ENCODE data around the gene DENND5A.

Gene DENND5A

DNA sequence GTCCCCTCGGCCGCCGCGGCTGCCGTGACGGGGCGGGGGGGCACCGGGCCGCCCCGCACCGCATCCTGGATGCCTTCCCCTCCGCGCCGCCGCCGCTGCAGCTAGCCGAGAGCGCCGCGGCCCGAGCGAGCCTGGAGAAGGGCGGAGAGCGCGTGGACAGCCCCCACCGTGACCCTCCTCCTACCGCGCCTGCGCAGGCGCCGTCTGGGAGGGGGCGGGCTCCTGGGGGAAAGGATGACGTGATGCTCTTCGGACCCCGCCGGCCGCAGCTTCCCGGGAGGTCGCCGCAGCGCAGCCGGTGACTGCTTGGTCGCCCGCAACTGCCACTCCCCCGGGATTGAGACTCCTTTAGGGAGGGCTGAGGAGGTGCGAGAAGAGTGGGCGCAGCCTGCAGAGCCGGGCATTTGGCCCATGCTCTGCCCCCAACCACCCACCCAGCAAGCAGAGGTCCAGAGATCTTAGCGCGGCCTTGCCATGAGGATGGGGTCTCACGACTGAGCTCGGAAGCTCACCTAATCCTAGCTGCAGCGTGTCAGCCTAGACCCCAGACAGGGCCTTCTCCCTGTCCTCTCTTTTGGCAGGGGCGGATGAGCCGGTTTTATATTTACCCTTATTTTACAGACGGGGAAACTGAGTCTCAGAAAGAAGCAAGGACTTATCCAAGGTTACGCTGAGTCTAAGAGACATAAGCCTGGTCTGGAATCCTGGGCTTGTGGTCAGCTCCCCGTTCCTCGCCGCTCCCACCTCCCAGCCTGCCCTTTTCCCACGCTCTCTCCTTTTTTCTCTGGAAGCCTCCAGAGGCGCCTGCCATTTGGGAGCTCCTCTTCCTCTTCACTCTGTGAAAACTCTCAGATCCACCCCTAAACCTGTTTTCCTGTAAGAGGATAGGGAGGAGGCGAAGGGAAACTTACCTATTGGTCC, at the start of gene DENND5A:
TSS of gene DENND5A (minus strand) at position 140 of the 921 bp plus-strand sequence. CDS start 281 bp downstream, outside the sequence.
- peak; percentile 43 to 48 for DNase-seq (ENCODE audit: low read depth in 2 of 2)

DNA sequence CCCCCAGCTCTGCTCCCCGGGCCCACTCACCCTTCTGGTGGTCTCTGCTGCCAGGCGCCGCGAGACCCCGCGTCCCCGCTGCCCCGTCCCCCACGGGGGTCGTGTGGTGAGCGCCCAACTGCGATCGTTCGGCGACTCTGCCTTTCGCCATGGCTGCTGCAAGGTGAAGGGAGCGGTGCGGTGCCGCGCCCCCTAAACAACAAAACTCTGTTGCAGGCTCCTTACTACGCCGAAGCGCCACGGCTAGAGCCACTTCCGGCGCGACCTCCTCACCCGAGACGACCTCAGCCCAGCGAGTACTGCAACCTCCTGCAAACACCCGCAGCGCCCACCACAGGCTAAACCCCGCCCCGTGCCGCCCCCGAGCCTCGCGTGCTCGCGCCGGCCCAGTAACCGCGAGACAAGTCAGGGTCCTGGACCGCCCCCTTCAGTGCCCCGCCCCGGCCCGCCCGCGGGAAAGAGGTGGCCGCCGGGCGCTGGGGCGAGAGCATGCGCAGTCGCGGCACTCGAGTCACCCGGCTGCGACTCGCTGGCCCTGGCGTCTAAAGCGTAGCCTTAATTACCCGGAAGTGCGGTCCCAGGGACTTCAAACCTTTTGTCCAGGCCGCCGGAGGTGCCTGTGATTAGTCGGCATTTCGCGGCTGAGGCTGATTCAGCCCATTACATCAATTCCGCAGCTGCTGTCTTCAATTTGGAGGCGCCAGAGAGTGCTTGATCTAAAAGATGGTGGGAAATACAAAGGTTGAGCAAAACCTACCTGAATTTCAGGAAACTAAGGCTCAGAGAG, 49.3 kb upstream of the DENND5A start, which contains the start of gene TMEM41B:
TSS of gene TMEM41B (minus strand) at position 303 of the 787 bp plus-strand sequence. CDS start at position 151, 152 bp downstream.
- DNase-seq (ENCODE audit: low read depth in 2 of 2) = peak; percentile 99 to 100

DNA sequence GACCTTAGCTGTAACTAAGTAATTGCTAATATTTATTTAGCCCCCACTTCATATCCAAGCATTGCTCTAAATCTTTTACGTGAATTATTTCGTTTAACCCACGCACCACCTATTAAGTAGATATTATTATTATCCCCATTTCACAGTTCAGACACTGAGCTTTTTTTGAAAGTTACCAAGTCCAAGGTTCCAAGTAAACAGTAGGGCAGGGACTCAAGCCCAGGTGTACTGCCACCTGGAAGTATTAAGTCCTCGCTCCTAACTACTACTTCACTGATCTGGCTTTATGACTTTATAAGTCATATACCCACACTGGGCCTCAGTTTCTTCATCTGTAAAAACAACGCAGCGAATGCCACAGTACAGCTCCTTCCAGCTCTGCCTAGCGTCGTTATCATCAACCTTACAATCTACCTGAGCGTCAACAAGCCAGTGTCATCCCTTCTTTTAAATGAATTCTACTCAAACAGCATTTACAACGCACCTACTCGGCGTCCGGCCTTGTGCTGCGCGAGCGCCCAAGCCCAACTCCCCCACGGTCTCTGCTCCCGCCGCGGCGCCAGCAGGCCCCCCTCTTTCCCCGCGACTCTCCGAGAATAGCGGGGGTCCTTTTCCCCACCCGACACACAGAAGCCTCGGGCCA, 48.6 kb upstream of the DENND5A start:
- DNase-seq (ENCODE audit: low read depth in 2 of 2) = peak in 1 of 2 donors; percentile 2

DNA sequence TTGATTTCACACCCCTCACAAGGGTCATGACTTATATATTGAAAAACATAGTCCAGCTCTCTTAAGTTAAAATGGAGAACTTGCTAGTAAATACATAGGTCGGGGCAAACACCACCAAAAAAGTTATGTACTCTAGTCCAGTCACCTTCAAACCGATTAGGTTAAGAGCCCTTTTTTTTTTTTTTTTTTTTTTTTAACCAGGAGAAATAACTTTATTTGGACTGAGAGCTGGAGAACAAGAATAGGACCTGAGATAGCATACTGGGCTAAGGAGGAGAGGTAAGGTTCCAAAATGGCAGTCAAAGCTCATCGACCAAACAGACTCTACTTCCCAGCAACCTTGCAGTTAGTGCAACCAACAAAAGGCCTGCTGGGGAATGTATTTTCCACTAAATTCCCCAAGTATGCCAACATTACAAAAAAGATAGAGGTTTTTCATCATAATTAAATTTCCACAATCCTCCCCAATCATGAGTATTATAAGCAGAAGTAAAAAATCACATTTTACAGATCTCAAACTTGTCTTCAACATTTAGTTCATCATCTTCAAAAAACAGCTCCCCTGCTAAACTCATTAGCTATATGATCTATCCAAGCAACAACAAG, 45.4 kb upstream of the DENND5A start:
- DNase-seq (ENCODE audit: low read depth in 2 of 2) = no peak

DNA sequence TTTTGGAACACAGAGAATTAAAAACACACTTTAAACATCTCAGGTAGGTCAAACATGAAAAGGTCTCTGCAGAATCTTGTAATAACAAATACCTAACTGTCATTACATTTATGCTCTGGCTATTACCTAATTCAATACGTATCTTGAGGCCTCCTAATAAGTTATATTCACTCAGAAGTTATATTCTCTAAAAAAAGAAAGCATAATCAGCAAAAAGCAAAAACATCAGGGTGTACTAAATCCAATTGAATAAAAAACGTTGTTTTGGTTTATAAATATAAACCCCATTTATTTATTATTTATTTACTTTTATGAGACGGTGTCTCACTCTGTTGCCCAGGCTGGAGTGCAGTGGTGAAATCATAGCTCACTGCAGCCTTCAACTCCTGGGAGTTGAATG, 39.0 kb upstream of the DENND5A start:
- DNase-seq (ENCODE audit: low read depth in 2 of 2) = no peak

DNA sequence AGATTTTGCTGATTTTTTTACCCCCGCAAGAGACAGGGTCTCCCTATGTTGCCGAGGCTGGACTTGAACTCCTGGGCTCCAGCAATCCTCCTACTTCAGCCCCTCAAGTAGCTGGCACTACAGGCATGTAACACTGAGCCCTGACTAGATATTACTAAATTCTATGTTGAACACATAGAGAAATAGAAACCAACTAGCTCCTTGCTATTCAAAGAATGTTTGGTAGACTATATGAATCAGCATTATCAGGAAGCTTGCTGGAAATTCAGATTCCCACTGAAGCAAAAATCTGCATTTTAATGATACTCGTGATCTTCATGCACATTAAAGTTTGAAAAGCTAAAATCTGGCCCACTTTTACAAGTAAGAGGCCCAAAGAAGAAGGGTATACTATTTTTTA, 37.3 kb upstream of the DENND5A start:
- DNase-seq (ENCODE audit: low read depth in 2 of 2) = no peak

DNA sequence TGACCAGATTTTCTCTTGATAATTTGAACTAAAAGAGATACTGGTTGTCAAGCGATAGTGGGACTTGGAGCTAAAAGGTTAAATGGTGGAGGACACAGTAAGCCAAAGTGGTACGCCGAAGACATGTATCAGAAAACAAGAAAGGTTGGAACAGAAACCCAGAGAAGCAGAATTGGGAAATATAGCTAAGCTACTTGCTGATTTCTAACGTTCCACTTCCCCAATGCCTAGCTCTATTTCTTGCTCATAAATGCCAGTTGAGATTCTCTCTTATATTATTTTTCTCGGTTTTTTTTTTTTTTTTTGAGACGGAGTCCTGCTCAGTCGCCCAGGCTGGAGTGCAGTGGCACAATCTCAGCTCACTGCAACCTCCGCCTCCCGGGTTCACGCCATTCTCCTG, 36.6 kb upstream of the DENND5A start:
- DNase-seq (ENCODE audit: low read depth in 2 of 2) = no peak

DNA sequence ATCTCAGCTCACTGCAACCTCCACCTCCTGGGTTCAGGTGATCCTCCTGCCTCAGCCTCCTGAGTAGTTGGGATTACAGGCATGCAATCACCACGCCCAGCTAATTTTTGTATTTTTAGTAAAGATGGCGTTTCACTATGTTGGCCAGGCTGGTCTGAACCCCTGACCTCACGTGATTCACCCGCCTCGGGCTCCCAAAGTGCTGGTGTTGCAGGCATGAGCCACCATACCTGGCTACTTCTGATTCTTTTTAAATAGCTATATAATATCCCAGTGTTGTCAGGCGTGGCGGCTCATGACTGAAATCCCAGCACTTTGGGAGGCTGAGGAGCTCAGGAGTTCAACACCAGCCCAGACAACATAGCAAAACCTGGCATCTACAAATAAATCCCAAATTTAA, 28.5 kb upstream of the DENND5A start:
- DNase-seq (ENCODE audit: low read depth in 2 of 2) = no peak

DNA sequence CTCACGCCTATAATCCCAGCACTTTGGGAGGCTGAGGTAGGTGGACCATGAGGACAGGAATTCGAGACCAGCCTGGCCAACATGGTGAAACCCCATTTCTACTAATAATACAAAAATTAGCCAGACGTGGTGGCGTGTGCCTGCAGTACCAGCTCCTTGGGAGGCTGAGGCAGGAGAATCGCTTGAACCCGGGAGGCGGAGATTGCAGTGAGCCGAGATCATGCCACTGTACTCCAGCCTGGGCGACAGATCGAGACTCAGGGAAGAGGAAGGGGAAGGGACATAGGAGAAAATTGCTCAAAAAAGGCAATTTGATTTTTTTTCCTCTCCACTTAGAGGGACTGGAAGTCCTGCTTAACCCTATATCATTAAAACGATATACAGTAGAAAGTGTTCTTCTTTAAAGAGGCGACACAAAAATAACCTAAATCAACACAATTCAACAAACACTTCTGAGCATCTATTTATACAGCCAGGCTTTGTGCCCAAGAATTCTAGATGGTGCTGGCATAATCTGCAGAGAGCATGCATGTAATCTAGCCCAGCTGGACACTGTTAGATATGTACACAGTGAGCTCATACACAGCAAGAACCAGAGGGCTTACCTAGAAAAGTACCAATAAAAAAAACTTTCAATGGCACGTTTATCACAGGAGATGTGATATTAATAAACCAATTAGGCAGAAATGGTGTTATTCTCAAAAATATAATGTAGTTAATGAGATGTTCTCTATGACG, 20.9 kb upstream of the DENND5A start:
- DNase-seq (ENCODE audit: low read depth in 2 of 2) = no peak

DNA sequence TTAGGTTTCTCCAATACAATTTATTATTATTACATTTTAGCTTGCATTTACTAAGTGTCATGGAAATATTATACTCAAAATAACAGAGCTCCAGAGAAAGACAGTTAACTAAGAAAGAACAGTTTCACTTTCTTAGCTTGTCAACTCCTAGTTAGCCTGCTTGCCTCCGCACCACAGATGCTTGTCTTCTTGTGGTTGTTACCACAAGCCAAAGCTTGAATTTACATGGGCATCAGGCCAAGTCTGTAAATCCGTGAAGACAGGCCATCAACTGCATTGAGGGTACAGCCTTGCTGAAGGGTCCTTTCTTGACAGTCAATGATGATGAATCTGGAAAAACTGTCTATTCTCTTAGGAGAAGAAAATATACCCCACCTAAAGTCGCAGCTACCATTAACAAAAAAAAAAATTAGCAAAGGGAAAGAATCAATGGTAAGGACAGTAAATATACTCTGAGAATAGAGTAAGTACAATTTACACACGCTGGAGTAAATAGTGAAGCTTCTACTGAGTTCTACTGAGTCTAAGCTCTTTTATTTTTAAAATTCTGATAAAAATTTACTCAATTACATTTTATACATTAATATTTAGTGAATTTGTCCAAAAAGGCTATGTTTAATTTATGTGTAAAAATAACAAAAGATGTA, 15.6 kb upstream of the DENND5A start:
- DNase-seq (ENCODE audit: low read depth in 2 of 2) = peak; percentile 15 to 51

DNA sequence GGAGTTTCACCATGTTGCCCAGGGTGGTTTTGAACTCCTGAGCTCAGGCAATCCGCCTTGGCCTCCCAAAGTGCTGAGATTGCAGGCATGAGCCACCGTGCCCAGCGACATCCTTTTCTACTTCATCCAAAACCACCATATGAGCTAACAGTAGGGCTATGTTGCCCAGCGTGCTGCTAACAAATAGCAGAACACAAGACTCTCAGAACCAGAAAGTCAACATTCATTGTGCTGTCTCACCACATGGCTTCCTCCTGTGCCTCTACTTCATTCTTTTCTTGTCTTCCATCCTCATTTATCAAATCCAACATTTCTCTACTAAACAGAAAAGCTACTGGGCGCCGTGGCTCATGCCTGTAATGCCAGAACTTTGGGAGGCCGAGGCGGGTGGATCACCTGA, 12.0 kb upstream of the DENND5A start:
- no peak for DNase-seq (ENCODE audit: low read depth in 2 of 2)

DNA sequence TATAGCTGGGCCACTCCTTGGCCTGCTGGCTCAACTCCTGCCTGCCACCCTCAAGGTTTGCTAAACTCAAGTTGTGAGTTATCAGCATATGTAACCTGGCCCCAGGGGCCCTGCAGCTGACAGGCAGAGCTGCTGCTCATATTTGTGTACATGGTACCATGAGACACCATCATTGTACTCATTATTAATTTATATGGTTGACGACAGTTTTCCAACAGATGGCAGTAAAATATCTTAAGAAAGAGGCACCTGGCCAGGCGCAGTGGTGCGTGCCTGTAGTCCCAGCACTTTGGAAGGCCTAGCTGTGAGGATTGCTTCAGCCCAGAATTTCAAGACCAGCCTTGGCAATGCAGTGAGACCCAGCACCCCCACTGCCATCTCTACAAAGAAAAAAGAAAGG, 11.4 kb upstream of the DENND5A start:
- no peak for DNase-seq (ENCODE audit: low read depth in 2 of 2)

DNA sequence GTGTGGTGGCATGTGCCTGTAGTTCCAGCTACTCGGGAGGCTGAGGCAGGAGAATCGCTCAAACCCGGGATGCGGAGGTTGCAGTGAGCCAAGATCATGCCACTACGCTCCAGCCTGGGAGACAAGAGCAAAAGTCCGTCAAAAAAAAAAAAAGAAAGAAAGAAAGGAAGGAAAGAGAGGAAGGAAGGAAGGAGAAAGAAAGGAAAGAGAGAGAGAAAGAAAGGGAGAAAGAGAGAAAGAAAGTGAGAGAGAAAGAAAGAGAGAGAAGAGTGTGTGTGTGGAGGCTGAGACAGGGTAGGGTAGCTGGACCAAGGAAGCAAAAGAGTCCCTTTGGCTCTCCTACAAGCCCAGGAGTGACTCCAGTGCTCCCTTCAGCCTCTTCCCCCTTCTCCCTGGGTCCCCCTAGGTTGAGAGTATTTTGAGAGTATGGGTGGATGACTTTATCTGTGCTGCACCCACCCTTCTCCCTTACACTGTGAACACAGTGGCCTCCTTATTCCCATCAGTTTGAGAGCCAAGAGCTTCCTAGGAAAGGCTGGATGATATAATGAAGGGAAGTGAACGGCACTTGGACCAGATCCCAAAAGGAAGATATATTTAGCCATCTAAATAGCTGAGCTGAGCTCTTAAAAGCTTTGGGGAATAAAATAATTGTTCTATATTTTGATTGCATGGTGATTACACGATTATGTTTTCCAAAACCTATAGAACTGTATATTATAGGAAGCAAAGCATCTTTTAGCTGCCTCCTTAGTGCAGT, 9.5 kb upstream of the DENND5A start:
- DNase-seq (ENCODE audit: low read depth in 2 of 2) = no peak

DNA sequence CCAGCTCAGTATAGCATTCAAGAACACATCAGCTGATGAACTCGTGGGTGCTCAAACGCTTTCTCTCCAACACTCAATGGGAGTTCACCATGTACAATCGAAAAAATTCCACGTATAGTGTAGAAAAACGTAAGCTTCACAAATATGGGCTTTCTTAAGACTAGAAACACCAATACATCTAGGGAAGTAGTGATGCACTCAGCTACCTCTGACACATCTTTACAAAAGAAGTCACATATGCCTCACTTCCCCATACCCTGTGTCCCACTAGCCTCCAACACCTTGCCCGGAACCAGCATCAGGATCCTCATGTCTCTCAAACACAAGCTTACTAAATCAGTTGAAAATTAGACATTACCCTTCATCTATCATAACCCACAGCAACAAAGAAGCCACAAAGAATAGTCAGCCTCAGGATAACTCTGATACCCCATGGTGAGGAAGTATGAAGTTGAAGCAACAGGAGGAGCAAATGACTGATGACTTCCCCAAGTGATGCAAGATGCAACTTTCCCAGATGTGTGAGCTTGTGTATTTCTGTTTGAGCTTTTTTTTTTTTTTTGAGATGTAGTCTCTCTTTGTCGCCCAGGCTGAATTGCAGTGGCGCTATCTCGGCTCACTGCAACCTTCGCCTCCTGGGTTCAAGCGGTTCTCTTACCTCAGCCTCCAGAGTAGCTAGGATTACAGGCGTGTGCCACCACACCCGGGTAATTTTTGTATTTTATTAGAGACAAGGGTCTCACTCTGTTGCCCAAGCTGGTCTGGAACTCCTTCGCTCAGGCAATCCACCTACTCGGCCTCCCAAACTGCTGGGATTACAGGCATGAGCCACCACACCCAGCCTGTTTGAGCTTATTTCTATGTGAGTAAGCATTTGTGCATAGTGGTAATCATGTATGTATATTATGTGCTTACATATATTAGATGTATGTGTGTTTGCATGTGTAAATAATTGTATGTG, 8.5 kb upstream of the DENND5A start:
- no peak for DNase-seq (ENCODE audit: low read depth in 2 of 2)

DNA sequence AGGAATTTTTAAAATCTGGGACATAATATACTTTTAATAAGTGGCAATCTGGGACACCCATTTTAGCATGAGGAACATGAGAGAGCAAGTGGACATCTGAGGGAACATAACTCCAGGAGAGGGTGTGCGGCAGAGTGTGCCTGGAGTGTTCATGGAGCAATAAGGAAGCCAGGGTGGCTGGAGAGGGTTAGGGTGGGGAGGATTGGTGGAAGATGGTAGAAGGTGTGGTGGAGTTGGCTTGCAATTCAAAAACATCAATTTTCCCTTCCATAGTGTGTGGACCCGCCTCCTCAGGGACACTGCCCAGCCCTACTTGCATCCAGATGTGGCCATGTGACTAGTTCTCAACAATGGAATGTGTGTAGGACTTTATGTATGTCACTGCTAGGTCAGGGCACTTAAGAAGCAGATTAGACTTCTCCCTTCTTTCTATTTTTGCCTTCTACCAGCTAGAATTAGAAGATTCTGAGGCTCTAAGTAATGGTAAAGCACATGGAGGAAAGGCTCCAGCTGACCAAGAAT, 4.4 kb upstream of the DENND5A start:
- no peak for DNase-seq (ENCODE audit: low read depth in 2 of 2)

DNA sequence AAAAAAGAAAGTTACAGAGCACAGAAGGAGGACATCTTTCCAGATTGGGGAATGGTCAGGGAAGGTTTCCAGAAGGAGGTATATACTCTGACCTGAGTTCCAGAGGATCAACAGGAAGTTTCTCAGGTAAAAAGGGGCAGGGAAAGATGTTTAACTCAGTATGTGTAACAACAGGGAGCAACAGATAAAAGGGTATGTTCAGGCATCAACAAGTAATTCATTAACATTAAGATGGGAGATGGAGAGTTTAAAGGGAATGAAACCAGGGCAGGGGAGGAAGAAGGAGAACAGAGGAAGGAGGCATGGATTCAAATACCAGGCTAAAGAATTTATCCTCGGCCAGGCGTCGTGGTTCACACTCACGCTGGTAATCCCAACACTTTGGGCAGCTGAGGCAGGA, 2.5 kb upstream of the DENND5A start:
- DNase-seq (ENCODE audit: low read depth in 2 of 2) = no peak

DNA sequence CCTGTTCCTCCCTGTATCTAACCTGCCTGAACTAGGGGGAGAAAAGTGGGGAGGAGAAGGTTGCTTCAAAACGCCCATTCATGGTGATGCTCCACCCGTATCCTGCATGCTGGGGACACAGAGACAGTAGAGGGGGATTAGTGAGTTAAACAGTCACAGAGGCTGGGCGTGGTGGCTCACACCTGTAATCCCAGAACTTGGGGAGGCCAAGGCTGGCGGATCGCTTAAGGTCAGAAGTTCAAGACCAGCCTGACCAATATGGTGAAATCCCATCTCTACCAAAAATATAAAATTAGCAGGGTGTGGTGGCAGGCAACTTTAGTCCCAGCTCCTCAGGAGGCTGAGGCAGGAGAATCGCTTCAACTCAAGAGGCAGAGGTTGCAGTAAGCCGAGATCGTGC, 1.8 kb upstream of the DENND5A start:
- no peak for DNase-seq (ENCODE audit: low read depth in 2 of 2)

DNA sequence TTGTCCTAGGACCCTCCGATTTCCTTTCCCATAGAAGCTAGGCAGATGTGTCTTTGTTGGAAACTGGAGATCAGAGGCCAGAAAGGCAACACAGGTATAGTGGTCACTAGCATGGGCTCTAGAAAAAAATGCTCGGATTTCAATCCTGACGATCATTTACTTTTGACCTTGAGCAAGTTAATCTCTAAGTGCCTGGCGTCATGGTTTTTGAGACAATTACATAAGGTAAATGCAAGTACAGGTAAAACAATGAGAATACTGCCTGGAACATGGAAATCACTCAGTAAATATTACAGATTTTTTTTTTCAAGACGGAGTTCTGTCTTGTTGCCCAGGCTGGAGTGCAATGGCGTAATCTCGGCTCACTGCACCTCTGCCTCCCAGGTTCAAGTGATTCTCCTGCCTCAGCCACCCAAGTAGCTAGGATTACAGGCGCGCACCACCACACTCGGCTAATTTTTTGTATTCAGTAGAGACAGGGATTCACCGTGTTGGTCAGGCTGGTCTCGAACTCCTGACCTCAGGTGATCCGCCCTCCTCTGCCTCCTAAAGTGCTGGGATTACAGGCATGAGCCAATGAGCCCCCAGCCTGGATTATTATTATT, 1.1 kb upstream of the DENND5A start:
- no peak for DNase-seq (ENCODE audit: low read depth in 2 of 2)
